Measurements from ENCODE around the gene CORO2A.
"Not testable (repeated sequence)": the region's sequence is repeated elsewhere in the genome, so short reads cannot be mapped to it uniquely, and the experiment has no call there.

The CORO2A gene

DNA sequence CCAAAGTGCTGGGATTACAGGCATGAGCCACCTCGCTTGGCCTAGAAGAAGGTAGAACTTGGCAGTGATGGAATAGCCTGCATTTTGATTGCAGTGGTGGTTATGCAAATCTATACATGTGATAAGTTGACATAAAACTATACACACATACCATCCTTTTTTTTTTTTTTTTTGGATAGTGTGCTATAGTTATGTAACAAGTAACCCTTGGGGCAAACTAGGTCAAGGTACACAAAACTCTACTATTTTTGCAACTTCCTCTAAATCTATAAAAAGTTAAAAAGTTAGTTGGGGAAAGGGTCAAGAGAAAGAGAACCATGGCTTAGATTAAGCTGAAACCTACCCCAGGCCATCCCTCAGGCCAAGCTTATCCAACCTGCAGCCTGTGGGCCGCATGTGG is 84.5 kb downstream of the CORO2A start:
- no peak for DNase-seq

DNA sequence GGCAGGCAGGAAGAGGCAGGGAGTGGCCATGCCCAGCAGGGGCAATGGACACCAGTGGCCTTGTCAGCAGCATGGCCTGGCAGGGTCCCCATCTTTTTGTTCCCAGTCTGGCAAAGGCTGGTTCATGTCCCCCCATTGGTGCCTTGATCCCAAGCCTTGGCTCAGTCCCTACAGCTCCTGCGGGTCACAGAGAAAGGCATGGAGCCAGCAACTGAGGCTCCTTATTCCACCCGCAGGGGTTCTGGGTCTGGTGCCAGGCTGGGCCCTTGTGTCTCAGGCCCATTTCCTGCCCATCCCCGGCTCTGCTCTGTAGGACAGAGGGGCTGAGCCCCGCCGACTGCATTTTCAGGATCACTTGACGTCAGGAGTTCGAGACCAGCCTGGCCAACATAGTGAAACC is 87.4 kb downstream of the CORO2A start:
- no peak for DNase-seq

DNA sequence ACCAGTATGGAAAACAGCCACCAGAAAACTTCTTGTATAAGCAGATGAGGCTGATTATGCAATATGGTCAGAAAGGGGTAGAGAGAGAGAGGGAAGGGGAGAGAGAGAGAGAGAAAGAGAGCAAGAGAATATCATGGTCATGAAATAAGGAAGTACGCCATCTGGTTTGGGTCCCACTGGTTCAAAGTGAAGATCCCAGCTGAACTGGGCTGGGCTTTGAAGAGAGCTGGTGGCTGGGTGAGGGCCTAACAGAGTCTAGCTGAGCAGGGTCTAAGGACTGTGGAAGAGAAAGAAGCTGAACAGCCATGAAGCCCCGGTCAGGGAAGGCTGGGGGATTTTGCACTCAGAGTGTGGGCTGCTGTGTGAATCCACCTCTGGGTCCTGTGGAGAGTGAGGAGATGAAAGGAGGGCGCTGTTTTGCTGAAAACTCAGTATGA is 88.0 kb downstream of the CORO2A start:
- no peak for DNase-seq

DNA sequence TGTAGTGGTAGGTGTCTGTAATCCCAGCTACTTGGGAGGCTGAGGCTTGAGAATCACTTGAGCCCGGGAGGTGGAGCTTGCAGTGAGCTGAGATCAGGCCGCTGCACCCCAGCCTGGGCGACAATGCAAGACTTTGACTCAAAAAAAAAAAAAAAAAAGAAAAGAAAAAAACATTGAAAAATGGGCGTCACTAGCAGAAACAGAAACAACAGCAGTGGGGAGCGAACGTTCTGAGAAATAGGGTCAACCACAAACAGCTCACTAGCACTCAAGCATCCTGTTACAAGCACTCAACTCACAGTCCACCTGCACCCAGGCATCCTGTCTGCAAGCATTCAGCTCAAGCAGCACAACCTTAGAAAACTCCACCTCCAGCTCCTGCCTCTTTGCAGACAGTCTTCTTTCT is 90.6 kb downstream of the CORO2A start:
- no peak for DNase-seq

DNA sequence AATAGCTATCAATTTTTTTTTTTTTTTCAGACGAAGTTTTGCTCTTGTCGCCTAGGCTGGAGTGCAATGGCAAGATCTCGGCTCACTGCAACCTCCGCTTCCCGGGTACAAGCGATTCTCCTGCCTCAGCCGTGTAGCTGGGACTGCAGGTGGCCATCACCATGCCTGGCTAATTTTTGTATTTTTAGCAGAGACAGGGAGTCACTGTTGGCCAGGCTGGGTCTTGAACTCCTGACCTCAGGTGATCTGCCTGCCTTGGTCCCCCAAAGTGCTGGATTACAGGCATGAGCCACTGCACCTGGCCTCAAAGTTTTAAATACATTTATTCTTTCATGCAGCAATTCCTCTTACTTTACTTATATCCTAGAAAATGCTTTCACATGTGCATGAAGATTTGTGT is 91.0 kb downstream of the CORO2A start:
- no peak for DNase-seq

DNA sequence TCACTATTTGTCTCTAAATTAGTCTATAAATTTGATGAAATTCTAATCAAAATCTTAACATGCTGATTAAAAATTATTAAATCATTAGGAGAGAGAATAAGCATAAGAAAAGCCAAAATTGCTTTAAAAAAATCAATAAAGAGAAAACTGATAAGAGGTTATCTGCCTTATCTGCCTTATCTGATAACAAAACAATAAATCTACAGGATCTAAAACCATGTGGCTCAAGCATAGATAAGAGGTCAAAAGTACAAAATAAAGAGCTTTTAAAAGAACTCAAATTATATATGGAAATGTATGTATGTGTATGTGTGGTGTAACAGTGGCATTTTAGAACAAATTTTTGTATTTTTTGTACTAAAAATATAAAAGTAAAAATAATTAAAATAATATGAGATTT is 92.0 kb downstream of the CORO2A start:
- no peak for DNase-seq

DNA sequence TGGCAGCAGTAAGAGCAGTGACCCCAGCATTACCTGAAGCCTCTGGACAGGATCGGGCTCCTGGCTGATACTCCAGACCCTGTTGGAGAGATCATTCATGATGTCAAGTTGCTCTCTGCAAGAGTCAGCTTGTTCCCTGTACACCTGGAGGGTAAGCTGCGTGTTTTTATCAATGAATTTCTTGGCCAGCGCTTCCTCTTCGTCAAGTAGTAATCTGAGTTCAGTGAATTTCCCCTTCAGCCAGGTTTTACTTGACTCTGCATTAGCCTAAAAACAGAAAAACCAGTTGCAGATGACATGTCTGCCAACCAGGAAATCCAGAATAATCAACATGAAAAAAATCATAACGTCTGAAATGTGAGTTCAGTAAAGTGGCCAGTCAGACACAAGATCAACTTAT is 92.5 kb downstream of the CORO2A start:
- no peak for DNase-seq

DNA sequence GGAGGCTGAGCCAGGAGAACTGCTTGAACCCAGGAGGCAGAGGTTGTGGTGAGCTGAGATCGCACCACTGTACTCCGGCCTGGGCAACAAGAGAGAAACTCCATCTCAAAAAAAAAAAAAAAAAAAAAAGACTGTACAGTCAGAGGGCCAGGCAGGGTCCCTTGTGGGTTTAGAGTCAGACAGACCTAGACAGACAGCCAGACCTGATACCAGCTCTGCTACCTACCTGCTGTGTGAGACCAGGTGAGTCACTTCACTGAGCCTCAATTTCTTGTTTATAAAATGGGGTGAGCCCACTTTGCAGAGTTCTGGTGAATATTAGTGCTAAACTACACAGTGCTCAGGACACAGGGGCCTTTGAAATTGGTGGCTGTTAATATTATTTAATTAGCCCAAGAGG is 93.1 kb downstream of the CORO2A start:
- no peak for DNase-seq

DNA sequence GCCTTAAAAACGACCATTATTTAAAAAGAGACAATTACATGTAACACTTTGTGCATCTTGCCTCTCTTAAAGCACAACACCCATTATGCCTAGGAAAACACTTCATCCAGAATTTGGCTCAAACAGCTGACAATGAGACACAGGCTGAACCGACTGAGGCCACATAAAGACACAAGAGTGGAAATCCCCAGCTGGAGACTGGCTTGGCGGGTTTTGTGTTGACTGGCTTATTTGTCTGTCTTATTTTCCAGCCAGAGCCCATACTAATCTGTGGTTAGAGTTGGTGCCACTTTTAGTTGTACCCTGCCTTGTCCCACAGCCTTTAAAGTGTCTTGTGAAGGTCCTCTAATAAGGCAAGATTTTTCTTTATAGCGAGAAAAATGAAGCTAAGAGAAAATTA is 94.6 kb downstream of the CORO2A start:
- no peak for DNase-seq

DNA sequence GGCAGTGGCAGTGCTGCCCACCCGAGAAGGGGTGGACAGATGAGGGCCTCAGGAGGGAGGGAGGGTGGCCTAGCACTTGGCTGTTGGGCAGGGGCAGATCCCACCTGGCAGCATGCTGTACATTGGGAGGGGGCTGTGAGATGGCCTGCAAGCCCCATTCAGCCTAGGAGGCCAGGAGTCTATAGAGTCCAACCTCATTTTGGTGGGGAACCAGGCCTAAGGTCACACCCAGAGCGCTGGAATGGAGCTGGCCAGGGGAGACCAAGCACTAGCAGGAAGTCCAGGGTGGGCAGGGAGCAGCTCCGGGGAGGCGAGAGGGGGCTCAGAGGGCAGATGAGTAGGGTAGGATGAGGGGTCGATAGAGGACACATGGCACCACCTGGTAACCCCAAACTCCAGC is 96.3 kb downstream of the CORO2A start:
- no peak for DNase-seq

DNA sequence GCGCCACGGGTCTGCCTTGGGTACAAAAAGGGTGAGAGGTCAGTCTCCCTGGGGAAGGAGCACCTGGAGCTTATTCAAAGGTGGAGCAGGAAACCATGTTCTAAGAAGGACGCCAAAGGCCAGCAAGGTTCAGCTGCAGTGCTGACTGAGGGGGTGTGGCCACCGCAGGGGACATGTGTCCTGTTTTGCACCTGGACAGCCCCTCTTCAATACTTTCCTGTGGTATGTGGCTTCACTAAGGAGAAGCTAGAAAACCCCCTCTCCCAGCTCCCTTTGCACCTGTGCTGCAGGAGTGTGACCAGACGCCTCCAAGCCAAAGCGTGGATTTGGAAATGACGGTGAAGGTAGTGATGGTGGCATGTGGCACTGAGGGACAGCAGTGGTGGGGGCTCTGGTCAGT is 97.0 kb downstream of the CORO2A start:
- no peak for DNase-seq

DNA sequence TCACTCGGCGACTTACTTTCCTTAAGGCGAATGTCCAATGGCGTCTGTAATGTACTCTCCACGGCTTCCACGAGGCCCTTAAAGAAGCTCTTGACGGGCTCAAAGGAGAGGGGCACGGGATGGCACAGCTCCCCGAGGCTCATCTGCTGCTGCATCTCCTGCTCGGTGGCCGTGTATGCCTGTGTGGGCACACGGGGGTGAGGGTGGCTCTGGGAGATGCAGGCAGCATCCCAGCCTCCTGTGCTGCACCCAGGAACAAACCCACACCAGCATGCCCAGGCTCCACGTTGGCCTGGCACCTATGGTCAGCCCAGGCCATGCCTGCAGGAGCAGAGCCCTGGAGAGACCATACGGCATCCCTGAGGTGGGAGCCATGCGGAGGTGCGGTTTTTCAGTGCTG is 97.6 kb downstream of the CORO2A start:
- no peak for DNase-seq

DNA sequence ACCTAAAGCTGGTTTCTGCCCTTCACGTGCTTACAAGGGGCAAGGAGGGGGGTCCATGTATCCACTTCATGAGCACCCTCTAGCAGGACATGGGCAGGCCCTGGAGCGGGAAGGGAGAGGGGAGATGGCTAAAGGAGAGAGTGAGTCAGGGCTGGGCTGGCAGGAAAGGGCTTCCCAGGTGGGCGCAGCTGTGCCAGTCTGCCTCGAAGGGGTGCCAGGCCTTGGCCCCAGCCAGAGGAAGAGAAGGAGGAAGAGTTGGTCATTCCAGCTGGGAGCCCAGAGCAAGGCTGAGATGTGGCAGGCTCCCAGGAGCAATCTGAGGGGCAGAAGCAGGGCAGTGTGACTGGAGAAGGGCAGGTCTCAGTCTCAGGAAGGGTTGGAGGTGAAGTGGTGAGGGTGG is 98.1 kb downstream of the CORO2A start:
- DNase-seq, result no peak

DNA sequence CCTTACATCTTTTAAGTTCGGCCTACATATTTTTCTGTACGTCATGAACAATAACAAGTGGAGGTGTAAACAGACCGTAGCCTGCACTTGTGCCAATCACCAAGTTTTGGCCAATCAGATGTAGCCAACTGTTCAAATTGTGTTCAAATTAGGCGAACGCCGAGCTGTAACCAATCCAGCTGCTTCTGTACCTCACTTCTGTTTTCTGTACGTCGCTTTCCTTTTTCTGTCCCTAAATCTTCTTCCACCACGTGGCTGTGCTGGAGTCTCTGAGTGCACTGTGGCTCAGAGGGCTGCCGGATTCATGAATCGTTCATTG is 99.9 kb downstream of the CORO2A start:
- DNase-seq, result no peak

DNA sequence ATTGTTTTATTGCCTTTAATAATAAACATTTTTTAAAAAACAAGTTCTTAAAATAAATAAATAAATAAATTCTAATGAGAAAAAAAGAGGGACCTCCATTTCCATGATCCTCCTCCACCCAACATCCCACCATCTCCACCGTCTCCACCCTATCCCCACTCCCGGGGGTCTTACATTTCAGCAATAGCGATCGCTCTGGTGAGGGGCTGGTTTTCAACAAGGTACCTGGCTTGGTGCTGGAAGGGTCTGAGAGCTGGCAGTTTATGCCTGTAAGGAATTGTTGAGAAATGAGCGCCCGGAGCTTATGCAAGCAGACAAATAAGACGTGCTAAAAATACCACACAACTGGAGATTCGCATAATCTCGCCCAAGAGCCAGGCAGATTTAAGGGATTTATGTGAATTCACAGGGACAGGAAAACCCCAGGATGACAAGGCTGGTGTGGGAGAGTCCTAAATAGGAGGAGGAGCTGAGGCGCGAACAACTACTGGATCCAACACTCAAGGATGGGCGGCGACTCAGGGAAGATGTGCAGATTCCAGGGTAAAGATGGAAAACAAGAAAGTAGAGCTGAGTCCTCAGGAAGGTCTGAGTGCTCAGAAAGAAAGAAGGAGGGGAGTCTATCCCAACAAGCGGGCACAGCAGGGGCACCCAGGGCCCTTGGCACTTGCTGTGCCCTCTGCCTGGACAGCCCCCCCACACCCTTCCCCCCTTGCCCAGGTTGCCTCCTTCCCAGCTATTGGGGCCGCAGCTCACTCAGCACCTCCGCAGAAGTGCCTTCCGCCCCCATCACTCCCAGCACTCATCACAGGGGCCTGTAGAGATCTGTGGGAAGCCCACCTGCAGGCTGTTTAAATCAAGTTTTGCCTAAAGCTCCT is 100.5 kb downstream of the CORO2A start:
- DNase-seq, result peak; percentile 39

DNA sequence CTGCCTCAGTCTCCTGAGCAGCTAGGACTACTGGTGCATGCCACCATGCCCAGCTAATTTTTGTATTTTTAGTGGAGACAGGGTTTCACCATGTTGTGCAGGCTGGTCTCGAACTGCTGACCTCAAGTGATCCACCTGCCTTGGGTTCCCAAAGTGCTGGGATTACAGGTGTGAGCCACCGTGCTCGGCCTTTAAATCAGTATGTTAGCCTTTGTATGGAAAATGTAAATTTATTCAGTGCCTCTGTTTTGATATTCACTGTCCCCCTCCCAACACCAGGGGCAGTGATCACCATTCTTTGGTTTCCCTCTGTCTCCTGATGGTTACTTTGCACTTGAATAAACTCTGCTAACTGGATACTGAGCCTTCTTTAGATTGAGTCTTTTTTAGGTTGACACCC is 101.8 kb downstream of the CORO2A start:
- not testable (repeated sequence) for DNase-seq

DNA sequence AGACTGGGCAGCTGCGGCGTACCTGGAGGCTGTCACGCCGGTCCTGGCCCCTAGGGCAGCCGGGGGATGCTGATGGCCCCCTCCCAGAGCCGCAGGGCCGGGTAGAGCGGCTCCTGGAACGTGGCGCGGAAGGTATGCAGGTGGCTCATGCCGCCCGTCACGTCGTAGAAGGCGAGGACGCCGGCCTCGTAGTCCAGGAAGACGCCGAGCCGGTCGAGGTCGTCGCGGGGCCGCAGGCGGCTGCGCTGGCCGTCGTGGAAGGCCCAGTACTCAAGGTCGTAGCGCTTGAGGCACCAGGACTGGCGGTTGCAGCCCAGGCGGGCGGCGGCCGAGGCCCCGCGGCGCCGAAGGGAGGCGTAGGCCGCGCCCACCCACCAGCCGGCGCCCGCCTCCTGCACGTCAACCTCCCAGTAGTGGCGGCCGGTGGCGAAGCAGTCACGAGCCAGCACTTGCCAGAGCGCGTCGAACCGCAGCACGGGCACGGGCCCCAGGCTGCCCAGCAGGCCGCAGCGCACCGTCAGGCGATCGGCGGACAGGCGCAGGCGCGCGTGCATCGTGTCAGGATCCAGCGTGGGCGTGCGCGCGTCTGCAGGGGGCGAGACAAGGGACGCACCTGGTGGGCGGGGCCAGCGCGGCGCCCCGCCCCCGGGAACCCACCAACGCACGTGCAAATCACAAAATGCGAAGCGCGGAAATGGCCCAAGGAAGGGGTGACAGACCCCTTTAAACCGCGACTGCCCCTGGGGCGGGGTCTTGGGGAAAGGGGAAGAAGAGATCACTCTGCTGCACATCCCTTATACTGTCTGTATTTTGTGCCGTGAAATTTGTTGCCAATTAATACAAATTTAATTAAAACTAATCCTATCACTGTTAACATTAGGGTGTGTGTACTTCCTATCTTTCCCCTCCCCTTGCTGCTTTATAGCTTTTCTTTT is 104.8 kb downstream of the CORO2A start:
- DNase-seq, result peak; percentile 52

DNA sequence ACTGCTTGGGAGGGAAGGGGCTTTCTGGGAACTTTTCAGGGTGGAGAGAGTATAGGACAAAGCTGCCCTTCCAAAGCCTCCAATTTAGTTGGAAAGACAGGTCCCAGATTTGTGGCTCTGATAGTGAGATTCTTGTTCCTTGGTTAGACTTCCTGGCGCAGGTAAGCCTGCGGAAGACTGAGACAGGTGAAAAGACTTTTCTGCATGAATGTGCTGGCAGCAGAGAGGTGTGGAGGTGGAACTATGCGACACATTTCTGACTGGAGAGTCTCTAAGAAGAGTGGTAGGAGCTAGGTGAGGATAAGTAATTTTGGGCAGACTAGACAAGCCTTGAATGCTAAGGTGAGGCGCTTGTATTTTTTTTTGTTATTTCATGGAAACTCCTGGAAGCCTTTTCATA is 106.0 kb downstream of the CORO2A start:
- no peak for DNase-seq

DNA sequence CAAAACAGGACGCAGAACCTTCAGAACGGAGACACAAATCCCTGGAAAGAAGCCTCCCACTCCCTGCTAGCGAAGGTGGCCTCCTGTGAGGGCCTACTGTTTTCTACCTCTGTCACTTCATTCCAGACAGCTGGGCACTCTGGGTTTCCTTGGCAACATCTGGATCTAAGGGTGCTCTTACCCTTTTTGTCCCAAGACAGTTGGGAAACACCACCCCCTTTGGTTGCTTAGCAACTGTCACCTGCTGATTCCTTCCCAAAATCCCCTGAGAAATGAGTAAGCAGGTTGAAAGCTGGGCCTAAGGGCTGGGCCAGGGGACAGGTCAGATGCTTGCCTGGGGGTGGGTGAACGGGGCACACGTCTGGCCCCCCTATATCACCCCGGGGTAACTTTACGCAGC is 106.5 kb downstream of the CORO2A start:
- DNase-seq, result no peak

DNA sequence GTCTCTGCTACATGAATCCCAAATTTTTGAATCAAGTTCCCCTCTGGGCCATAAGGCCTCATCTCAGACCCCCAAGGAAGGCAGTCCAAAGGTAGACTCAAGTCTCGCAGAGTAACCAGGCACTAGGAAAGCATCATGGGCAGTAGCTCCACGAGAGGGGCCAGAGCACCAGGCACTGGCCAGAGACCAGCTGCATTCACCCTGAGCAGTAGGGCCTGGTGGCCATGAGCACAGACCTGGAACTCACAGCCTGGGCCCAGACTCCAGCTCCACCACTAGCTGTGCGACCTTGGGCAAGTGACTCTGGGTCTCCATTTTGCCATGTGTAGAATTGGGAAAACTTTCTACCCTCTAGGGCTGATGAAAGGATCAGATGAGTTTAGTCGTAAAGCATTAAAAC is 107.4 kb downstream of the CORO2A start:
- DNase-seq, result no peak

DNA sequence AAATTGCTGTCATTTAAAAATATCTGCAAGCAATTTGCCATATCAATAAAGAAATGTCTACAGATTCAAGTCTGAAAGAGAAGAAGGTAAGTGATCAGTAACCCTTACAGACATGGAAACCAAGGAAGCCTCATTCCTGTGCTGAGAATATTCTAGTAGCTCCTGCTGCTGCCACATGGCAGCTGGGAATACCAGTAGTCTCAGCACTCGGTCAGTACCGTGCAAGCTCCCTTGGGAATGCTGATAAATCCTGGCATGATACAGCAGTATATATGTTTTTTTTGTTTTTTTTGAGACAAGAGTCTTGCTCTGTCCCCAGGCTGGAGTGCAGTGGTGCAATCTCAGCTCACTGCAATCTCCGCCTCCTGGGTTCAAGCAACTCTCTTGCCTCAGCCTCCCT is 108.0 kb downstream of the CORO2A start:
- DNase-seq, result peak; percentile 27

DNA sequence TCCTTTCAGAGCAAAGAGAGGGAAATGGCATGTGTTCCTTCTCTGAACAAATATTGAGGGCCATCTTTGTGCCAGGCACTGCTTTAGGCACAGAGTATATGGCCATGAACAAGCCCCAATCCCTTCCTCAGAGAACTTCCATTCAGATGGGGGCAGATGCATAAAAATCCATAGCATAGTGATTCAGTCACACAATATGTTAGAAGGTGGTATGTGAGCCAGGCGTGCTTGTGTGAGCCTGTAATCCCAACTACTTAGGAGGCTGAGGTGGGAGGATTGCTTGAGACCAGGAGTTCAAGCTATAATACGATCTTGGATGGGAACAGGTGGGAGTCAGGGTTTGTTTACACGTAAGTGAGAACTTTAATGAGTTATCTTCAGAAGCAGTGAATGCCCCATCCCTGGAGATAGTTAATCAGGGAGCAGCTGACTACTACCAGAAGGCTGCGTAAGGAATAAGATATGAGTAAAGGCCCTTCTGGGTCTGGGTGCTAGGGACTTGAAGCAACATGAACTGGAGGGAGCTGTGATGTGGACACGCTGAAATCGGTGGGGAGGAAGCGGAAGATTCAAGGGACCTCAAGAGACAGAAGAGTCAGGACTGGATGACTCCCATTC is 108.8 kb downstream of the CORO2A start:
- no peak for DNase-seq

DNA sequence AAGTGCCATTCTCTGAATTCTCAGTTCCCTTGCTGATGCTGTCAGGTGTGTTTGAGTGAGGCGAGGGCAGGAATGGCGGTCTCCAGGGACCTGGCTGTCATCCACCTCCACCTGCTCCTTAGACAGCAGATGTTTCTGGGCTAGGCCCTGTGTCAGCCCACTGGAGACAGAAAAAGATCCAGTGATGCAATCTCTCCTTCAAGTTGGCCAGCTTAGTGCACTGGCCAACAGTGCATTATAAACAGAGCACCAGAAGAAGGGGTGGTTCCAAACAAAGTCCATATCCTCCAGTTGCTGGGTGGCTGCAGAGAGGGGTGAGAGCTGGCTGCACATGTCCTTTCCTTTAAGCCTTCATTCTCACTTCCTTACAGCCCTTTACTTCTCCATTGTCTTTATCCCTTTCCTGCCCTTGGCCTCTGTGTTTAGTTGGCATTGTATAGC is 109.4 kb downstream of the CORO2A start:
- DNase-seq, result no peak
